ENCODE measurements around the gene UCN.

GRCh38 chr2:27316655-27317412, 8.6 kb upstream of the UCN start:
- TF ChIP-seq ZBTB1 (tag by site-specific recombination; IDR thresholded peaks at IDR 0.05) (no peak), CTCF (tag by site-specific recombination; IDR thresholded peaks at IDR 0.05) (no peak), ZNF274 (IDR thresholded peaks at IDR 0.05; ENCODE audit: low read length) (no peak), ZNF274 (tag by site-specific recombination; IDR thresholded peaks at IDR 0.05; ENCODE audit: borderline replicate concordance) (no peak), YY1 (tag by site-specific recombination; IDR thresholded peaks at IDR 0.05) (no peak), ZNF768 (tag by site-specific recombination; IDR thresholded peaks at IDR 0.05) (no peak), PRDM4 (tag by site-specific recombination; IDR thresholded peaks at IDR 0.05) (no peak), ZNF121 (tag by site-specific recombination; IDR thresholded peaks at IDR 0.05) (no peak), ZNF37A (tag by site-specific recombination; IDR thresholded peaks at IDR 0.05) (no peak), ZSCAN5A (tag by site-specific recombination; IDR thresholded peaks at IDR 0.05) (no peak), YY2 (tag by site-specific recombination; IDR thresholded peaks at IDR 0.05) (no peak), ZNF549 (tag by site-specific recombination; IDR thresholded peaks at IDR 0.05) (no peak), ZNF311 (tag by site-specific recombination; IDR thresholded peaks at IDR 0.05; ENCODE audit: borderline replicate concordance) (no peak)

All from HEK293 (cell line).